HG03060 (cell line): ENCODE data around the gene DCDC2.
A peak's percentile ranks its signal among the peaks of the same experiment; 100 is the strongest.
"Not testable (repeated sequence)": the region's sequence is repeated elsewhere in the genome, so short reads cannot be mapped to it uniquely, and the experiment has no call there.

Source experiments
- ATAC-seq: cut with Tn5 transposase; IDR thresholded peaks from one replicate; pipeline ENCODE4 v1.9.1; 2021; ENCODE audit warnings: low read depth, moderate number of reproducible peaks; ENCODE audit not compliant: unreplicated experiment

Gene DCDC2

DNA sequence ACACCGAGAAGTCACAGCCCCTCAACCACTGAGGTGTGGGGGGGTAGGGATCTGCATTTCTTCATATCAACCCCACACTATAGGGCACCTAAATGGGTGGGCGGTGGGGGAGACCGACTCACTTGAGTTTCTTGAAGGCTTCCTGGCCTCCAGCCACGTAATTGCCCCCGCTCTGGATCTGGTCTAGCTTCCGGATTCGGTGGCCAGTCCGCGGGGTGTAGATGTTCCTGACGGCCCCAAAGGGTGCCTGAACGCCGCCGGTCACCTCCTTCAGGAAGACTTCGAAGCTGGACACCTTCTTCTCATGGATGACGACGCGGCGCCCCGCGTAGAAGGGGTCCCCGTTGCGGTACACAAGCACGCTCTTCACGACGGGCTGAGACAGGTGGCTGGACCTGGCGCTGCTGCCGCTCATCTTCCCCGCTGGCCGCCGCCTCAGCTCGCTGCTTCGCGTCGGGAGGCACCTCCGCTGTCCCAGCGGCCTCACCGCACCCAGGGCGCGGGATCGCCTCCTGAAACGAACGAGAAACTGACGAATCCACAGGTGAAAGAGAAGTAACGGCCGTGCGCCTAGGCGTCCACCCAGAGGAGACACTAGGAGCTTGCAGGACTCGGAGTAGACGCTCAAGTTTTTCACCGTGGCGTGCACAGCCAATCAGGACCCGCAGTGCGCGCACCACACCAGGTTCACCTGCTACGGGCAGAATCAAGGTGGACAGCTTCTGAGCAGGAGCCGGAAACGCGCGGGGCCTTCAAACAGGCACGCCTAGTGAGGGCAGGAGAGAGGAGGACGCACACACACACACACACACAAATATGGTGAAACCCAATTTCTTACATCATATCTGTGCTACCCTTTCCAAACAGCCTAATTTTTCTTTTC lies at the start of gene DCDC2:
Gene DCDC2, minus strand, starts transcription at position 724 of the 883 bp plus-strand sequence. Its CDS starts 309 bp downstream, at position 415.
- ATAC-seq = no peak

DNA sequence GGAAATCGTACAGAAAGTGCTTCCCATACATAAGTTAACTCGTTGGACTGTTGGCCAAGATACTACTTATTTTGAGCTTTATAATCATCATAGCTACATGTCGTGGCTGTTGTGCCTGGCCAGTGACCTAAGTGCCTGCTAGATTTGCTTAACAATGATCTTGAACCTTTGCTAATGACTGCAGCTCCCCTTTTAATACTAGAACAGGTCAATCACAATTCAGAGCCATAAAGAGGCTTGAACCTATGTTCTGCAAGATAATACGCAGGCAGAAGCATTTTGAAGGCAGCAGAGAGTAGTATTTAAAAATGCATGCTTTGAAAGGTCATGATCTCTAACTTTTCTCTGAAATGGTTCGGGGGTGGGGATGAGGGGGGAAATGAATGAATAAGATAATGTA lies 47.4 kb upstream of the DCDC2 start:
- no peak for ATAC-seq

DNA sequence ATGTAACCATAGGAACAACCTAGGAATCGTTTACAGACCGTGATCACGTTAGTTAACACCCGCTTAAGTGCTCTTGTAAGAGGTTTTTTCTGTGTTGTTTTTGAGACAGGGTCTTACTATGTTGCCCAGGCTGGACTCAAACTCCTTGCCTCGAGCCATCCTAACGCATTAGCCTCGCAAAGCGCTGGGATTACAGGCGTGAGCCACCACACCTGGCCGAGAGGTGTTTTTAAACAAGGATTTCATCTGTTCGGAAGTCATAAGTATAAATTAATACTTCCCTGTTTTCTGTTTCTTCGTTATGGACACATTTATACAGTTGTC lies 45.6 kb upstream of the DCDC2 start:
- ATAC-seq = no peak

DNA sequence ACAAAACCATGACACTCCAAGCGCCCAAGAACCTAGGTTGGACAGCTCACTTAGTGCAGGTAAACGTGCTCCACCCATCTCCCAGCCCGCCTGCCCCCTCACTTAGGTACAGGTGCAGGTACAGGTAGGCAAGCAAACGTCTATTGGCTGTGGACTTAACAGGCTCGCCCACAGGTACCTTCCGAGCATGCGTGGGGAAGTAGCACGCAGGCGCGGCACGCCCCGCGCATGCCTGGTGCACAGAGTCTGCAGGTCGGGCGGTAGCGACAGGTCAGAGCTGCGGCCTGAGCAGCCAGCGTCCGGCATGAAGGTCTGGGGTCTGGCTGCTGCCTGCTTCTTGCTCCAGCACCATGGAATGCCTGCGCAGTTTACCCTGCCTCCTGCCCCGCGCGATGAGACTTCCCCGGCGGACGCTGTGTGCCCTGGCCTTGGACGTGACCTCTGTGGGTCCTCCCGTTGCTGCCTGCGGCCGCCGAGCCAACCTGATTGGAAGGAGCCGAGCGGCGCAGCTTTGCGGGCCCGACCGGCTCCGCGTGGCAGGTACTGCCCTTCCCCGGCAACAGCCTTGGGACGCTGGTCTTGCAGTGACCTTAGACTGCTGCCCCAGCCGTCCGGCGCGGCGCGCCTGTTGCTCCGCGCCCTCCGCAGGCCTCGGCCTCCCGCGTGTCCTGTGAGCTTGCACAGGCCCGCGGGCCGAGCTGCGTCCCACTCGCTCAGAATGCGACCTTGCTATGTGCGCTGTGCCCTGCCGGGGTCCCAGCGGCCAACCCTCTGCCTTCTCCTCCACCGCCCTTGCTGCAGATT lies 45.0 kb upstream of the DCDC2 start, which contains the start of gene MRS2:
Gene MRS2, plus strand, starts transcription at position 240 of the 804 bp plus-strand sequence. Its CDS starts 111 bp downstream, at position 351.
- peak; percentile 90 for ATAC-seq

DNA sequence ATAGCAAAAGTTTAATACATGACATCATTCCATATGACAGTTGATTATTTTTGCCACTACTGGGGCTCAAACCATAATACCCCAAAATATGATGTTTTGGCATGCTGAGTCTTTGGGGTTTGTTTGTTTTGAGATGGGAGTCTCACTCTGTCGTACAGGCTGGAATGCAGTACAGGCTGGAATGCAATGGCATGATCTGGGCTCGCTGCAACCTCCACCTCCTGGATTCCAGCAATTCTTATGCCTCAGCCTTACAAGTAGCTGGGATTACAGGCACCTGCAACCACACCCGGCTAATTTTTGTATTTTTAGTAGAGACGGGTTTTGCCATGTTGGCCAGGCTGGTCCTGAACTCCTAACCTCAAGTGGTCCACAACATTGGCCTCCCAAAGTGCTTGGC lies 43.6 kb upstream of the DCDC2 start:
- ATAC-seq = no peak

DNA sequence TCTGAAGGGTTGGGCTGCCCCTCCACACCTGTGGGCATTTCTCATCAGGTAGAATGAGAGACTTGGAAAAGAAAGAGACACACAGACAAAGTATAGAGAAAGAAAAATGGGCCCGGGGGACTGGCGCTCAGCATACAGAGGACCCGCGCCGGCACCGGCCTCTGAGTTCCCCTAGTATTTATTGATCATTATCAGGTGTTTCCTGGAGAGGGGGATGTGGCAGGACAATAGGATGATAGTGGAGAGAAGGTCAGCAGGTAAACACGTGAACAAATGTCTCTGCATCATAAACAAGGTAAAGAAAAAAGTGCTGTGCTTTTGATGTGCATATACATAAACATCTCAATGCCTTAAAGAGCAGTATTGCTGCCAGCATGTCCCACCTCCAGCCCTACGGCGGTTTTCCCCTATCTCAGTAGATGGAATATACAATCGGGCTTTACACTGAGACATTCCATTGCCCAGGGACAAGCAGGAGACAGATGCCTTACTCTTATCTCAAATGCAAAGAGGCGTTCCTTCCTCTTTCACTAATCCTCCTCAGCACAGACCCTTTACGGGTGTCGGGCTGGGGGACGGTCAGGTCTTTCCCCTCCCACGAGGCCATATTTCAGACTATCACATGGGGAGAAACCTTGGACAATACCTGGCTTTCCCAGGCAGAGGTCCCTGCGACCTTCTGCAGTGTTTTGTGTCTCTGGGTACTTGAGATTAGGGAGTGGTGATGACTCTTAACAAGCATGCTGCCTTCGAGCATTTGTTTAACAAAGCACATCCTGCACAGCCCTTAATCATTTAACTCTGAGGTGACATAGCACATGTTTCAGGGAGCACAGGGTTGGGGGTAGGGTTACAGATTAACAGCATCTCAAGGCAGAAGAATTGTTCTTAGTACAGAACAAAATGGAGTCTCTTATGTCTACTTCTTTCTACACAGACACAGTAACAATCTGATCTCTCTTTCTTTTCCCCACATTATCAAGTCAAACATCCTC lies 42.5 kb upstream of the DCDC2 start:
- not testable (repeated sequence) for ATAC-seq

DNA sequence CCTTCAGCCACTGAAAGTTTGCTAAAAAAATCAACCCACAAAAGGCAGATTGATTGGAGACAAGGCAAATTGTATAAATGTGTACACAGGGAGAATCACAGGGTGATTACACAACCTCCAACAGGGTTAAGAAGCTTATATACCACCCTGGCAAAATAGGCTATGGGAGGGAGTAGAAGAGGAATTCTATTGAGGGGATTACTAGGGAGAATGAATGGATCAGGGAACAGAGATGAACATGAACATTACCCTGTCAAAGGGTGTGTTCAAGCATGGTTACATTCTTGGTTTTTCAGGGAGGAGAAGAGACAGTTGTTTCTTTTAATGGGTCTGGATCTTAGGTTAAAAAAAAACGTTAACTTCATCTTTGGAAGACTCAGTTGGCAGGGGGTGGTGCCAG lies 39.8 kb upstream of the DCDC2 start:
- no peak for ATAC-seq

DNA sequence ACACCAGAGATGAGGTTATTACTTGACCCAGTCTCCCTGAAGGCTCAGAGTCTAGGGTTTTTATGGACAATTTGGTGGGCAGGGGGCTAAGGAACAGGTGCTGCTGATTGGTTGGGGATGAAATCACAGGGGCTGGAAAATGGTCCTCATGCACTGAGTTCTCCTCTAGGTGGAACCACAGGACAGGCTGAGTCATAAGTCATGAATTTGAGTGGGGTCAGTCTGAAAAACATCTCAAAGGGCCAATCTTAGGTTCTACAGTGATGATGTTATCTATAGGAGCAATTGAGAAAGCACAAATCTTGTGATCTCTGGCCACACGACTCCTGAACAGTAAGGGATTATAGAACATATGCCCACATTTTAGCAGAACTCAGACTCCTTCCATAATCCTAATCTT lies 39.0 kb upstream of the DCDC2 start:
- no peak for ATAC-seq

DNA sequence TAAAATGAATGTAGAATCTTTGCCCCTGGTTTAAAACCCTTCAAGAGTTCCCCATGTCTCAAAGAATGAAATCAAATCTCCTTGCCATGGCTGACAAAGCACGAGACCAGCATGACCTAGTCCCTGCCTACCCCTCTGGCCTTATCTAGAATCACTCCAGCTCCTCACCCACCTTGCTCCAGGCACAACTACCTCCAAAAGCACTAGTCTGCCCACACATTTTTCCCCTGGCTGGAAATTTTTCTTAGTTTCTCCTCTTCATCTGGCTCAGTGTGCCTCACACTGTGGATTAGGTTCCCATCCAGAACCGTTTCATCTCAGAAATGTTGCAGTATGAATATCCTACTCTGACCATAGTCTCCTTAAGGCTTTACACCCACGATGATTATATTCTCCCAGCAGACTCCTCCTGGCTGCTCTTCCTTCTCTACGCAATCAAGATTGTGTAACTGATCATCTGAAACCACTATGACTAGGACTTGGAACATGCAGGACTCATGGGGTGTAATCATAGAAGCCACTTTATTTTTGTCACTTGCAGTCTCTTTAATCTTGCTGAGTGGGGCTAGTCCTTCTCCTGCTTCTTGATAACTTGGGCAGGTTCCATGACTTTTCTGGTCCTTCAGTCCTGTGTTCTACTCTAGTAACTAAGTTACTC lies 37.0 kb upstream of the DCDC2 start:
- ATAC-seq = no peak

DNA sequence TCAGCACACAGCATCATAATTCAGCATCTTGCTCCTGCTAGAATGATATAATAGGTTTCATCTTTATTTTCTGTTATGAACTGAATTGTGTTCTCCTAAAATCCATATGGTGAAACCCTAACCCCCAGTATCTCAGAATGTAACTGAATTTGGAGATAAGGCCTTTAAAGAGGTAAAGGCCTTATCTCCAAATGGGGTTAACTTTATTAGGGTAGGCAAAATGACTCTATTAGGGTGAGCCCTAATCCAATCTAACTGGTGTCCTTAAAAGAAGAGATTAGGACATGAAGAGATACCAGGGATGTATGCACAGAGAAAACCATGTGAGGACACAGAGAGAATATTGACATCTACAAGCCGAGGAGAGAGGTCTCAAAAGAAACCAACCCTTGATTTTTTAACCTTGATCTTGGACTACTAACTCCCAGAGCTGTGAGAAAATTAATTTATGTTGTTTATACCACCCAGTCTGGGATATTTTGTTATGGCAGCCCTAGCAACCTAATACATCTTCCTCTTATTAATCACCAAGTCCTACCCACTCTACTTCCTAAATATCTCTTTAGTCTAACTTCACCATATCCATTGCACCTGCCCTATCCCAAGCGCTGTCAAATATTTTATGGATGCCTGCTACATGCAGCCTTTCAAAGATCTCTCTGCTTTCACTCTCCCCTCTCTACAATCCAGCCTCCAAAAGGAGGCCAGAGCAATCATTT lies 36.4 kb upstream of the DCDC2 start:
- no peak for ATAC-seq

DNA sequence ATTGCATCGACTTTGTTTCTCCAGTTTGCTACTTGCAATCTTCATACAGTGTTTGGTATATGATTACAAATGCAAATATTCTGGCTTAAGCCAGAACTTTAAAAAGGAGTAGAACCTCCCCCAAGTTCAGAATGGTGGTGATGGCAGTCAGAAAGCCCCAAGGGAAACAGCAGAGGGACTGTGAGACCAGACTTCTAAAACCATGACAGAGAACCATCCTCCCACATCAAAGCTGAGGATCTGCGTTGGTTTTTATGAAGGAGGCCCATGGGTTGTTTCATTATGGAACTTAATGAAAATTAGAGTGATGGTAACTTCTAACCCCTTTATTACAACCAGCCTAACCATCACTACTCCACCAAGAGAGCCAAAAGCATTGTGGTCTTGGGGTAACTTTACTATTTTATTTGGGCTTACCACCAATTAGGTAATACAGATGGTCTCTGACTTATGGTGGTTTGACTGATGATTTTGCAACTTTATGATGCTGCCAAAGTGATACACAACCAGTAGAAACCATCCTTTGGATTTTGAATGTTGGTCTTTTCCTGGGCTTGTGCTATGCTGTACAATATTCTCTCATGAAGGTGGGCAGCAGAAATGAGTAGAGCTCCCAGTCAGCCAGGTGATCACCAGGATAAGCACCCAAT lies 34.0 kb upstream of the DCDC2 start:
- ATAC-seq = peak; percentile 93

DNA sequence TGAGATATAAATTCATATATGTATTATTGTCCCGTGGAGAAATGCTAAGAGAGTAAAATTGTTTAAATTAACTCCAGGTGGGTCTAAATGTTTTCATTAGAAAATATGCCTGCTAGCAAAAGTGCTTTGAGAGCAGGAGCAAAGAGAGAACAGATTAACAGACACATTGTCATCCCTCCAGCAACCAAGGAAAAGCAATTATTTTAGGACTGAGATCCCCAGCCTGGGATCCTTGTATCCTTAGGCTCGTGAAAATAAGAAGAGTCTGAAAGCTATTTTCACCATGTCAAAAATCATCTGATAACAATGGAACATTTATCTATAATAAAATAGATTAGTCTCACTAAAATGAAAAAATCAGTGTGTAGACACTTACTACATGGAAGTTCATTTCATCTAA lies 33.3 kb upstream of the DCDC2 start:
- ATAC-seq = no peak

DNA sequence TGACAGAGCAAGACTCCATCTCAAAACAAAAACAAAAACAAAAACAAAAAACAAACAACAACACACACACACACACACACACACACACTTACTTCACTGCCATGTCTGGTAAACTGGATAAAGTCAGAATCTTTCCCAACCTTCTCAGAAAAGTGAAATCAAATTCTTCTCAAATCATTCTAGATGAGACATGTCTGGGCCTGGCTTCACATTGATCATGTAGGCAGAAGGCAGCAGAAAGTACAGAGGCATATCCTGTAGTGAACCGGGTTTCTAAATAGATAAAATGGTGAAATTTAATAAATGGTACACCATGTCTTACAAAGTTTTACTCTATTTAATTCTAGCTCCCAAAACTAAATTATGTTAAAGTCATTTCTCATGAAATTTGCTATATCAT lies 30.0 kb upstream of the DCDC2 start:
- no peak for ATAC-seq

DNA sequence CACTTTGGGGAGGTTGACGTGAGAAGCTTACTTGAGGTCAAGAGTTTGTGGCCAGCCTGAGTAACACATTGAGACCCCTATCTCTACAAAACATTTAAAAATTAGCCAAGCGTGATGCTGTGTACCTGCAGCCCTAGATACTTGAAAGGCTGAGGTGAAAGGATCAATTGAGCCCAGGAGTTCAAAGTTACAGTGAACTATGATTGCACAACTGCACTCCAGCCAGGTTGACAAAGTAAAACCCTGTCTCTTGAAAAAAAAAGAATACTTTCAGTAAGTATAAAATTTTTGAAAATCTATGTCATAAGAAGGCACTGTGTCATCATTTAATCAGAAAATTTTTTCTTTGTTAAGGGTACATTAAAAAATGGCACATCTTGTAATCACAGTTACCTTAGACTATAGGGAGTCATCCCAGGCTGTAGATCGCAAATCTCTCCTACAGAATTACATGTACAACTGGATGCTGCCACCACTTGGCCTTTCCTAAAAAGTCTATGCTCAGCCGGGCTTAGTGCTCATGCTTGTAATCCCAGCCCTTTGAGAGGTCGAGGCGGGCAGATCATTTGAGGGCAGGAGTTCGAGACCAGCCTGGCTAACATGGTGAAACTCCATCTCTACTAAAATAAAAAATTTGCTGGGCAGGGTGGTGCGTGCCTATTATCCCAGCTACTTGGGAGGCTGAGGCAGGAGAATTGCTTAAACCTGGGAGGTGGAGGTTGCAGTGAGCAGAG lies 27.8 kb upstream of the DCDC2 start:
- ATAC-seq = no peak

DNA sequence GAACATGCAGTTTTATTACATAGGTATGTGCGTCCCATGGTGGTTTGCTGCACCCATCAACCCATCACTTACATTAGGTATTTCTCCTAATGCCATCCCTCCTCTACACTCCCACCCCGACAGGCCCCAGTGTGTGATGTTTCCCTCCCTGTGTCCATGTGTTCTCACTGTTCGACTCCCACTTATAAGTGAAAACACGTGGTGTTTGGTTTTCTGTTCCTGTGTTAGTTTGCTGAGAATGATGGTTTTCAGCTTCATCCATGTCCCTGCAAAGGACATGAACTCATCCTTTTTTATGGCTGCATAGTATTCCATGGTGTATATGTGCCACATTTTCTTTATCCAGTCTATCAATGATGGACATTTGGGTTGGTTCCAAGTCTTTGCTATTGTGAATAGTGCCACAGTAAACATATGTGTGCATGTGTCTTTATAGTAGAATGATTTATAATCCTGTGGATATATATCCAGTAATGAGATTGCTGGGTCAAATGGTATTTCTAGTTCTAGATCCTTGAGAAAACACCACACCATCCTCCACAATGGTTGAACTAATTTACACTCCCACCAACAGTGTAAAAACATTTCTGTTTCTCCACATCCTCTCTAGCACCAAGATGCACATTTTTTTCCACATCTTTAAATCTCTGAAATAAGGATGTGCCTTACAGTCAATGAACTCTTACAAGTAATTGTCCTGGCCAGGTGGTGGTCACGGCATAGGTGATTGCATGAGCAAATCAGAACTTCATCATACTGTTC lies 26.7 kb upstream of the DCDC2 start:
- not testable (repeated sequence) for ATAC-seq

DNA sequence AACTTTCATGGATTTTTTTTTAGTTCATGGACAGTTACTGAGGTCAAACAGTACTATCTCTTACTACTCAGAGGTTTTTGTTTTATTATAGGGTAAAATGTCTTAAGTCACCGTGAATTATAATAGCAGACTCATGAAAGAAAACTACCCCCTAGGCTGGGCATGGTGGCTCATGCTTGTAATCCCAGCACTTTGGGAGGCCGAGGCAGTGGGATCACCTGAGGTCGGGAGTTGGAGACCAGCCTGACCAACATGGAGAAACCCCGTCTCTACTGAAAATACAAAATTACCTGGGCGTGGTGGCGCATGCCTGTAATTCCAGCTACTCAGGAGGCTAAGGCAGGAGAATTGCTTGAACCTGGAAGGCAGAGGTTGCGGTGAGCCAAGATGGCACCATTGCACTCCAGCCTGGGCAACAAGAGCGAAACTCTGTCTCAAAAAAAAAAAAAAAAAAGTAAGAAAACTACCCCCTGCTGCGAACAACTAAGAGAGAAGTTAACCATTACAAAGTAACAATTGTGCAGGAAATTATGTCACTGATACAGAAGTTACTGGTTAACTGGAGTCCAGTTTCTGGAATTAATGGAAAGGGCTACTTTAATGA lies 25.1 kb upstream of the DCDC2 start:
- not testable (repeated sequence) for ATAC-seq

DNA sequence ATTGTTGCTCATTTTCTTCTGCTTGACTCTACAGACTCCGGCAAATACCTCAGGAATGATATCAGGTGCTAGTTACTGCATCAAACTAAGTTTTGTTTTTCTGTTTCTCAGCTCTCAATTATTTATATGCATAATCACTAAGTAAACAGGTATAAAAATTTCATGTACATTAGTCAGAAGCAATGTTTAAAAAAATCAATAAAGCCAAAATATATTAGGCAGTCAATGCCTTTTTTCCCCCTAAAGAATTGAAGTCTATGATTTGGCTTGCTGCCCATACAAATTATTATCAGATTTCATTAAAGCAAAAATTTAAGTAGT lies 24.3 kb upstream of the DCDC2 start:
- ATAC-seq = no peak
